Endothelial cell of umbilical vein (primary cell): Measurements from ENCODE around the gene CPO. TPM values are rescaled to one million over a fixed set of nuclear protein-coding genes. Genes with fewer than 3 reads are reported as not detected.

Source experiments
- Bru-seq: library from RNA; stranded (reverse); fragments of 400-500 nt; gene quantifications from one replicate; lab custom pipeline; 2021; lab: Mats Ljungman, UMichigan
- BruChase-seq, 2 experiments: library from RNA; stranded (reverse); fragments of 400-500 nt; gene quantifications; one replicate each; lab custom pipeline; 2021; lab: Mats Ljungman, UMichigan
- BruUV-seq: library from RNA; stranded (reverse); fragments of 400-500 nt; replicated peaks from 2 replicates; lab custom pipeline; 2021; lab: Mats Ljungman, UMichigan
- CTCF ChIA-PET: fragments of 300-600, 350-600 bp; sonication (Branson Sonifier 250); formaldehyde crosslinking; loops from one replicate; lab custom pipeline; 2021; ENCODE audit warnings: antibody characterized with exemption, inconsistent platforms; lab: Charles Lee
- POLR2A ChIA-PET: fragments of 300-600, 350-600 bp; sonication (Branson Sonifier 250); formaldehyde crosslinking; loops from one replicate; lab custom pipeline; 2021; ENCODE audit warnings: antibody characterized with exemption, inconsistent platforms; lab: Charles Lee
- DNase-seq: peaks from one replicate; pipeline ENCODE4 v3.0.0-alpha.2; 2011; ENCODE audit warnings: low read depth, low spot score
- FAIRE-seq: peaks from 2 replicates; lab custom pipeline; 2011; peaks lifted over from hg19 to GRCh38; lab: Jason Lieb, UNC
- H2AFZ ChIP-seq: 2 replicates; pipeline ENCODE4 v1.6.0; 2012; ENCODE audit warnings: low read depth, low read length, control low read depth, inconsistent platforms
- H3K27ac ChIP-seq: 2 replicates; pipeline ENCODE4 v1.5.1; 2011; ENCODE audit warnings: low read depth, mild to moderate bottlenecking, control low read depth, low read length, moderate library complexity; ENCODE audit not compliant: insufficient read depth
- H3K27me3 ChIP-seq, 2 experiments: 2 replicates each; pipeline versions ENCODE4 v1.6.0 to v1.6.1; 2011; ENCODE audit warnings: low read length in 2 of 2, mixed read lengths in 1 of 2; ENCODE audit not compliant: control insufficient read depth in 2 of 2, insufficient read depth in 2 of 2
- H3K36me3 ChIP-seq, 2 experiments: 2 replicates in 1 of 2; 3 replicates in 1 of 2; pipeline ENCODE4 v1.5.1; 2011; ENCODE audit warnings: low read length in 2 of 2, mild to moderate bottlenecking in 1 of 2, moderate library complexity in 1 of 2; ENCODE audit not compliant: control insufficient read depth in 2 of 2, insufficient read depth in 2 of 2; ENCODE audit errors: extremely low read depth in 1 of 2
- H3K4me1 ChIP-seq: 3 replicates; pipeline ENCODE4 v1.5.1; 2011; ENCODE audit warnings: mild to moderate bottlenecking, low read length; ENCODE audit not compliant: control insufficient read depth, insufficient read depth; ENCODE audit errors: extremely low read depth
- H3K4me2 ChIP-seq: 2 replicates; pipeline ENCODE4 v1.6.1; 2011; ENCODE audit warnings: low read length, control low read depth, mixed read lengths; ENCODE audit not compliant: insufficient read depth
- H3K4me3 ChIP-seq, 3 experiments: fragments of 200-600 bp in 1 of 3; sonication (generic), shearing (Covaris generic) in 1 of 3; replicated peaks in 1 of 3; 2 replicates each; pipeline ENCODE4 v1.5.1; 2011 to 2016; ENCODE audit warnings: control low read depth in 3 of 3, low read length in 3 of 3, mild to moderate bottlenecking in 2 of 3, inconsistent platforms in 1 of 3, low read depth in 1 of 3, moderate library complexity in 1 of 3; ENCODE audit not compliant: insufficient read depth in 1 of 3
- H3K79me2 ChIP-seq: 2 replicates; pipeline ENCODE4 v1.6.0; 2012; ENCODE audit warnings: low read length, inconsistent platforms; ENCODE audit not compliant: control insufficient read depth, insufficient read depth
- H3K9ac ChIP-seq: replicated peaks from 2 replicates; pipeline ENCODE3; 2011; ENCODE audit warnings: low read length, control low read depth; ENCODE audit not compliant: insufficient read depth; ENCODE audit errors: extremely low read depth
- H3K9me1 ChIP-seq: replicated peaks from 3 replicates; pipeline ENCODE4 v1.6.0; 2011; ENCODE audit warnings: mild to moderate bottlenecking, low read length; ENCODE audit not compliant: control insufficient read depth, insufficient read depth; ENCODE audit errors: extremely low read depth
- H3K9me3 ChIP-seq: replicated peaks from 2 replicates; pipeline ENCODE4 v1.5.1; 2012; ENCODE audit warnings: low read length, inconsistent platforms; ENCODE audit not compliant: control insufficient read depth, insufficient read depth
- H4K20me1 ChIP-seq: replicated peaks from 2 replicates; pipeline ENCODE3; 2011; ENCODE audit warnings: mild to moderate bottlenecking, low read length; ENCODE audit not compliant: control insufficient read depth, insufficient read depth; ENCODE audit errors: extremely low read depth
- CTCF ChIP-seq, 2 donors: IDR thresholded peaks; 1 replicate in 1 of 2; 2 replicates in 1 of 2; pipeline ENCODE4 v1.5.1; 2011; ENCODE audit warnings: low read length in 2 of 2, mild to moderate bottlenecking in 2 of 2, moderate library complexity in 2 of 2, control low read depth in 1 of 2, inconsistent platforms in 1 of 2, low read depth in 1 of 2; ENCODE audit not compliant: insufficient read depth in 1 of 2; ENCODE audit errors: extremely low read depth in 1 of 2
- EZH2 ChIP-seq: IDR thresholded peaks from 2 replicates; pipeline ENCODE4 v1.6.1; 2012; ENCODE audit warnings: borderline replicate concordance, low read depth, mild to moderate bottlenecking, moderate library complexity, low read length, inconsistent platforms; ENCODE audit not compliant: severe bottlenecking
- FOS ChIP-seq: IDR thresholded peaks from 2 replicates; pipeline ENCODE4 v1.6.1; 2011; ENCODE audit warnings: mild to moderate bottlenecking, low read length, moderate library complexity, borderline replicate concordance; ENCODE audit not compliant: insufficient read depth
- GATA2 ChIP-seq: IDR thresholded peaks from 2 replicates; pipeline ENCODE4 v1.7.0; 2011; ENCODE audit warnings: low read depth, mild to moderate bottlenecking, moderate library complexity, mixed read lengths, low read length; ENCODE audit not compliant: insufficient read length, insufficient read depth
- JUN ChIP-seq: IDR thresholded peaks from 2 replicates; pipeline ENCODE4 v1.6.1; 2011; ENCODE audit warnings: borderline replicate concordance, low read depth; ENCODE audit not compliant: insufficient read length, insufficient read depth
- MAX ChIP-seq: IDR thresholded peaks from 2 replicates; pipeline ENCODE4 v1.6.1; 2011; ENCODE audit not compliant: insufficient read depth, insufficient read length
- MYC ChIP-seq: IDR thresholded peaks from one replicate; pipeline ENCODE4 v1.6.1; 2011; ENCODE audit warnings: mild to moderate bottlenecking, low read depth, low read length
- POLR2A ChIP-seq: IDR thresholded peaks from 2 replicates; pipeline ENCODE4 v1.6.1; 2012; ENCODE audit warnings: low read depth, mild to moderate bottlenecking, control low read depth, low read length
- POLR2AphosphoS5 ChIP-seq: IDR thresholded peaks from 2 replicates; pipeline ENCODE4 v1.6.1; 2012; ENCODE audit warnings: low read depth, mild to moderate bottlenecking, control low read depth, low read length, moderate library complexity; ENCODE audit not compliant: insufficient read depth
- dilution Hi-C: fragments of 300-500 bp; cut with MboI; formaldehyde crosslinking; loops from one replicate; pipeline ENCODE4 v1.15.0; 2019; ENCODE audit warnings: low sequenced_read_pairs; ENCODE audit not compliant: extremely low pct_ligation_motif_present
- intact Hi-C: fragments of 100-400 bp; cut with micrococcal nuclease; formaldehyde crosslinking; loops from one replicate; pipeline ENCODE4 v1.10.0; 2022
- long read RNA-seq: library from polyadenylated mRNA; stranded (forward); transcript quantifications from one replicate; pipeline ENCODE4 v2.0.0, GENCODE V29; 2021
- polyA minus RNA-seq, 3 experiments: library from RNA; depleted of rRNA, polyadenylated mRNA; stranded (reverse); fragments of >200 nt; gene quantifications; 1 replicate in 1 of 3; 2 replicates in 2 of 3; pipeline ENCODE4 v1.2.3, GENCODE V29; 2011
- polyA plus RNA-seq, 4 experiments: library from polyadenylated mRNA; depleted of rRNA in 3 of 4; stranded (reverse) in 3 of 4; unstranded in 1 of 4; fragments of >200 nt; gene quantifications; 2 replicates each; pipeline versions ENCODE4 v1.2.1 to v1.2.3, GENCODE V29; 2011 to 2012; ENCODE audit warnings: missing spikeins in 1 of 4
- total RNA-seq: library from RNA; stranded (reverse); gene quantifications from 2 replicates; pipeline ENCODE4 v1.2.3, GENCODE V29; 2021

The CPO gene
- total RNA-seq (not detected in 2 replicates), polyA plus RNA-seq (not detected in 2 replicates), polyA minus RNA-seq (not detected in 2 replicates), Bru-seq, nascent RNA (percentile 17 among the genes with signal in this experiment), BruChase-seq, experiment 1, labeled RNA remaining after a 6-hour chase (percentile 25 among the genes with signal in this experiment), BruChase-seq, experiment 2, labeled RNA remaining after a 2-hour chase (percentile 24 among the genes with signal in this experiment)
- polyA plus RNA-seq (2011; cell fraction: cytosol; rRNA removed), result not detected in 2 replicates
- 0.20 and 0.34 TPM in 2 replicates for polyA plus RNA-seq (2011; cell fraction: nucleus; rRNA removed)
- polyA plus RNA-seq (2012), result not detected in 2 replicates
- not detected for polyA minus RNA-seq (2011; cell fraction: cytosol; rRNA and poly(A)+ RNA removed)
- polyA minus RNA-seq (2011; cell fraction: nucleus; rRNA and poly(A)+ RNA removed), result not detected in 2 replicates
- long read RNA-seq, result 0 reads

- H3K9ac ChIP-seq, result no peak within 1 kb of the TSS
- H3K27ac ChIP-seq, result no peak within 1 kb of the TSS
- ChIA-PET CTCF (no interaction called here), POLR2A (no interaction called here)
- intact Hi-C loops, result no loop called here
- FAIRE-seq, result no peak
- no peaks in the 10 kb centered on the region for H4K20me1 ChIP-seq
- dilution Hi-C loops, result no loop called here
- no peak for DNase-seq
- no peaks in the 10 kb centered on the region for H3K9me3 ChIP-seq
- H3K4me2 ChIP-seq, result no peak within 1 kb of the TSS
- H3K79me2 ChIP-seq, result no peaks in the 10 kb centered on the region
- no peaks in the 10 kb centered on the region for H3K4me1 ChIP-seq
- no peaks in the 10 kb centered on the region for H3K27me3 ChIP-seq
- no peak within 1 kb of the TSS for H2AFZ ChIP-seq
- no peak within 1 kb of the TSS for H3K4me3 ChIP-seq
- no TSS peak for BruUV-seq
- TF ChIP-seq POLR2AphosphoS5, result no peak
- no peak for TF ChIP-seq EZH2
- no peak for TF ChIP-seq POLR2A
- no peaks in the 10 kb centered on the region for H3K9me1 ChIP-seq
- H3K36me3 ChIP-seq, result no peaks in the 10 kb centered on the region
These were observed at the start of gene CPO for GRCh38 chr2:206939340-206939739. Gene CPO, plus strand, starts transcription at chr2:206939518. Its CDS starts 82 bp downstream, at chr2:206939600.

GRCh38 chr2:206890179-206890578, 49.1 kb upstream of the CPO start:
- CTCF ChIA-PET, result no interaction called here
- no peak overlapping the region for H2AFZ ChIP-seq
- H4K20me1 ChIP-seq, result no peaks in the 10 kb centered on the region
- intact Hi-C loops, result no loop called here
- no peaks in the 10 kb centered on the region for H3K9me3 ChIP-seq
- TF ChIP-seq JUN (no peak), CTCF (IDR thresholded peaks at IDR 0.05; ENCODE audit: extremely low read depth in 1 of 2, insufficient read depth in 1 of 2, low read depth in 1 of 2, low read length in 2 of 2) (no peak), EZH2 (no peak), GATA2 (no peak), POLR2AphosphoS5 (no peak), FOS (no peak), MAX (no peak), MYC (no peak), POLR2A (no peak)
- dilution Hi-C loops, result no loop called here
- H3K79me2 ChIP-seq, result no peaks in the 10 kb centered on the region
- no peaks in the 10 kb centered on the region for H3K36me3 ChIP-seq
- no peak overlapping the region for H3K4me2 ChIP-seq
- no peaks in the 10 kb centered on the region for H3K4me1 ChIP-seq
- H3K9ac ChIP-seq, result no peak overlapping the region
- no peak overlapping the region for H3K27ac ChIP-seq
- no peaks in the 10 kb centered on the region for H3K27me3 ChIP-seq
- no peaks in the 10 kb centered on the region for H3K9me1 ChIP-seq
- no peak overlapping the region for H3K4me3 ChIP-seq
- BruUV-seq, result no TSS peak
- DNase-seq (no peak), FAIRE-seq (no peak)
- POLR2A ChIA-PET, result no interaction called here
